Activated CD8-positive, alpha-beta T cell treated with anti-CD3 and anti-CD28 coated beads for 36 hours (primary cell): ENCODE data around the gene RNF180. TPM values are rescaled to one million over a fixed set of nuclear protein-coding genes. Genes with fewer than 3 reads are reported as not detected.

Experiments
- ATAC-seq: fragments of 200-7000 bp; cut with Tn5 transposase; one replicate; pipeline ENCODE4 v1.10.0; 2021; ENCODE audit warnings: mild to moderate bottlenecking, moderate library complexity
- CTCF ChIA-PET: fragments of 350-600 bp; sonication (Branson Sonifier 250); formaldehyde crosslinking; loops from one replicate; lab custom pipeline; 2021; ENCODE audit warnings: antibody characterized with exemption; lab: Charles Lee
- POLR2A ChIA-PET: fragments of 350-600 bp; sonication (Branson Sonifier 250); formaldehyde crosslinking; loops from one replicate; lab custom pipeline; 2021; ENCODE audit warnings: antibody characterized with exemption; lab: Charles Lee
- DNase-seq: peaks from one replicate; pipeline ENCODE4 v3.0.0-alpha.2; 2020
- H3K27ac Mint-ChIP-seq: one replicate; pipeline ENCODE4 v1.8.0; 2021; ENCODE audit warnings: mild to moderate bottlenecking, mixed read lengths
- H3K27me3 Mint-ChIP-seq: one replicate; pipeline ENCODE4 v1.8.0; 2021; ENCODE audit warnings: mixed read lengths
- H3K36me3 Mint-ChIP-seq: one replicate; pipeline ENCODE4 v1.8.0; 2021; ENCODE audit warnings: low read depth, mixed read lengths
- H3K4me1 Mint-ChIP-seq: one replicate; pipeline ENCODE4 v1.8.0; 2021; ENCODE audit warnings: low read depth, mixed read lengths
- H3K4me3 Mint-ChIP-seq: one replicate; pipeline ENCODE4 v1.8.0; 2021; ENCODE audit warnings: mild to moderate bottlenecking, moderate library complexity, mixed read lengths
- H3K9me3 Mint-ChIP-seq: one replicate; pipeline ENCODE4 v1.8.0; 2021; ENCODE audit warnings: mixed read lengths
- intact Hi-C: fragments of 100-400 bp; cut with micrococcal nuclease; formaldehyde crosslinking; loops from one replicate; pipeline ENCODE4 v1.10.0; 2022
- total RNA-seq, 2 experiments: library from RNA; stranded (reverse); gene quantifications; one replicate each; pipeline ENCODE4 v1.2.3, GENCODE V29; 2021
- TF ChIP-seq, protein P1 (sequence below): fragments of 200-600 bp; IDR thresholded peaks from one replicate; pipeline ENCODE4 v1.8.0; 2022; ENCODE audit warnings: antibody characterized with exemption, mild to moderate bottlenecking

RNF180 gene
- total RNA-seq, 2 experiments from 2014 or later, result not detected

DNA sequence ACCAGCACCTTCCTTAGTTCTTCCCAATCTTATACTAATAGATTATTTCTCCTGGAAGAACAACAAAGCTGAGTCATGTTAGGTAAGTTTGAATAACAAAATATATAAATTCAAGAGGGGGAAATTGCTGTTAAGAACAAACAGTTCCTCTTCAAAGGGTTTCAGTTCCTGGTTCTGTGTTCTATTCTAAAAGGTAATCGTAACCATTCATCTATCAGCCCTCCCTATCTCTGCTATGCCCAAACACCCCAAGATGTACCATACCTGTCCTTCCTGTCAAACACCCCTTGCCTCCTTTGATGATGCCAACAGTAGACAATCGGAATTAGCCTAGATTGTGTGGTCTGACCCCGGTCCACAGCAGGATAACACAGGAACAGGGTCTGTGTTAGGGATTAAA, 4.2 kb upstream of the RNF180 start:
- H3K4me3 Mint-ChIP-seq, result no peak overlapping the region
- TF ChIP-seq, protein P1, sequence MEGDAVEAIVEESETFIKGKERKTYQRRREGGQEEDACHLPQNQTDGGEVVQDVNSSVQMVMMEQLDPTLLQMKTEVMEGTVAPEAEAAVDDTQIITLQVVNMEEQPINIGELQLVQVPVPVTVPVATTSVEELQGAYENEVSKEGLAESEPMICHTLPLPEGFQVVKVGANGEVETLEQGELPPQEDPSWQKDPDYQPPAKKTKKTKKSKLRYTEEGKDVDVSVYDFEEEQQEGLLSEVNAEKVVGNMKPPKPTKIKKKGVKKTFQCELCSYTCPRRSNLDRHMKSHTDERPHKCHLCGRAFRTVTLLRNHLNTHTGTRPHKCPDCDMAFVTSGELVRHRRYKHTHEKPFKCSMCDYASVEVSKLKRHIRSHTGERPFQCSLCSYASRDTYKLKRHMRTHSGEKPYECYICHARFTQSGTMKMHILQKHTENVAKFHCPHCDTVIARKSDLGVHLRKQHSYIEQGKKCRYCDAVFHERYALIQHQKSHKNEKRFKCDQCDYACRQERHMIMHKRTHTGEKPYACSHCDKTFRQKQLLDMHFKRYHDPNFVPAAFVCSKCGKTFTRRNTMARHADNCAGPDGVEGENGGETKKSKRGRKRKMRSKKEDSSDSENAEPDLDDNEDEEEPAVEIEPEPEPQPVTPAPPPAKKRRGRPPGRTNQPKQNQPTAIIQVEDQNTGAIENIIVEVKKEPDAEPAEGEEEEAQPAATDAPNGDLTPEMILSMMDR, result no peak
- ChIA-PET CTCF (no interaction called here), POLR2A (no interaction called here)
- peaks cover 3% of the 10 kb centered on the region for H3K4me1 Mint-ChIP-seq
- DNase-seq (no peak), ATAC-seq (no peak)
- peaks cover 20% of the 10 kb centered on the region for H3K27me3 Mint-ChIP-seq
- H3K9me3 Mint-ChIP-seq, result no peaks in the 10 kb centered on the region
- H3K27ac Mint-ChIP-seq, result no peak overlapping the region
- intact Hi-C loops, result no loop called here
- peaks cover 2% of the 10 kb centered on the region for H3K36me3 Mint-ChIP-seq

DNA sequence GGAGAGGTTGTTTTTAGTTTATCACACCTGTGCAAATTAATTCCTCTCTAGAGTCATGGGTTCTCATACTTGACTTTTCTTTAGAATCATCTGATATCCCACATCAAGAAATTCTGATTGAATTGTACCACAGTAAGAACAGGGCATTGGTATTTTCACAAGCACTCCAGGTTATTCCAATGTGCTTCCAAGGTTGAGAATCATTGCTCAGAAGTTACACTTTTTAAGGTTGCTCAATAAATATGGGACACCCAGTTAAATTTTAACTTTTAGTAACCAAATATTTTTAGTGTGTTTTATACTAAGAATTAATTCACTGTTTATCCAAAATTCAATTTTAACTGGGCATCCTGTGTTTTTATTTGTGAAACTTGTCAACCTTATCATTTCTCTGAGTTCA, 2.5 kb upstream of the RNF180 start:
- TF ChIP-seq, protein P1, result no peak
- Mint-ChIP-seq H3K27ac (no peak overlapping the region), H3K4me3 (no peak overlapping the region), H3K4me1 (peaks cover 3% of the 10 kb centered on the region), H3K9me3 (no peaks in the 10 kb centered on the region), H3K27me3 (peaks cover 28% of the 10 kb centered on the region), H3K36me3 (peaks cover 2% of the 10 kb centered on the region)
- intact Hi-C loops, result no loop called here
- DNase-seq (no peak), ATAC-seq (no peak)
- POLR2A ChIA-PET, result no interaction called here
- CTCF ChIA-PET, result no interaction called here

DNA sequence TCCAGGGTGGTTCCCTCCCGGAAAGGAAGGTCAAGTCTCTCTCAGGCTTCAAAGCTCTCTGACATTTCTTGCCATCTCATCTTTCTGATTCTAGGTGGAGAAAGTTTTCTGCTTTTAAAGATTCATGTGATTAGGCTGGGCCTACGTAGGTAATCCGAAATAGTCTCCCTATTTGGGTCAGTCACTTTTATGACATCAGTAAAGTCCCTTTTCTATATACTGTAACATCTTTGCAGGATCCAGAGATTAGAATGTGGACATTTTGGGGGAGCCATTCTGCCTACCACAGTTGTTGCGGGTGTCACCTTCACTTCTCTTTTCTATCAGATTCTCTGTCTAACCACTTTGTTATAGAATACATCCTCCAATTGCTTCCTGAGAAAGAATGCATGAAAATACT, 1.9 kb upstream of the RNF180 start:
- H3K36me3 Mint-ChIP-seq, result peaks cover 2% of the 10 kb centered on the region
- peaks cover 3% of the 10 kb centered on the region for H3K4me1 Mint-ChIP-seq
- no peak overlapping the region for H3K4me3 Mint-ChIP-seq
- peaks cover 28% of the 10 kb centered on the region for H3K27me3 Mint-ChIP-seq
- no peaks in the 10 kb centered on the region for H3K9me3 Mint-ChIP-seq
- intact Hi-C loops, result no loop called here
- ATAC-seq (no peak), DNase-seq (no peak)
- ChIA-PET CTCF (no interaction called here), POLR2A (no interaction called here)
- H3K27ac Mint-ChIP-seq, result no peak overlapping the region
- TF ChIP-seq, protein P1, result no peak

DNA sequence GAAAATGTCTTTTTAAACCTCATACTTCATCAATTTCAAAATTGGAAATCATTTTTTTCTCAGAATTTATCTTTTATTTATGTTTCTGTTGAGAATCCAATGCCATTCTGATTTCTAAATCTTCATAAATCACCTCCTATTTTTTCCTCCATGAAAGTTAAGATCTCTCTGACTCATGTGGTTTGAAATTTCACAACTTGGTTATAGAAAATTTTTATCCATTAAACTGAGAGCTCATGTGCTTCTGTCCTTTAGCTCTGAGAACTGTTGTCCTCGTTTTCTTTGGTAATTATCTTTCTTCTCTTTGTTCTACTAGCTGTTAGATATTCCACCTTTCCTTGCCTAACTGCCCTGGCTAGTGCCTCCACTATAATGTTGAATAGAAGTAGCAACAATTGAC, 1.5 kb upstream of the RNF180 start:
- intact Hi-C loops, result no loop called here
- peaks cover 30% of the 10 kb centered on the region for H3K27me3 Mint-ChIP-seq
- H3K4me1 Mint-ChIP-seq, result peaks cover 3% of the 10 kb centered on the region
- CTCF ChIA-PET, result no interaction called here
- no peak overlapping the region for H3K27ac Mint-ChIP-seq
- no peak for DNase-seq
- POLR2A ChIA-PET, result no interaction called here
- peaks cover 2% of the 10 kb centered on the region for H3K36me3 Mint-ChIP-seq
- H3K4me3 Mint-ChIP-seq, result no peak overlapping the region
- no peaks in the 10 kb centered on the region for H3K9me3 Mint-ChIP-seq
- TF ChIP-seq, protein P1, result no peak
- no peak for ATAC-seq

DNA sequence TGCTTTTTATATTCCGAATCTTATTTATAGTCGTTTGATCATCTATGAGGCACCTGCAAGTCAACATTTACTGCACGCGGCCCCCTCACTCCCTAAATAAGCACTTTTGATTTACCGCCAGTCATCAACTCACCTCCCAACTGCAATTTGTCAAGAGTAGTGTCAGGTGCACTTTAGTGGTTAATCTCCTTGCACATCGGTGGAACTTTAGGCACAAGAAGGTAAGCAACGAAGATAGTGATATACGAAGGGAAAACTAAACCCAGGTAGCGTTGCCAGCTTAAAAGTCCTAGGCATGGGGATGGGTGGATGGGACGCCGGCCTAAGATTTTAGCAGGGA, 513 bp upstream of the RNF180 start:
- H3K4me3 Mint-ChIP-seq, result no peak overlapping the region
- no peak for DNase-seq

More for the DNA sequence above, 513 bp upstream of the RNF180 start:
- ATAC-seq, result no peak
- Mint-ChIP-seq H3K9me3 (no peaks in the 10 kb centered on the region), H3K27me3 (peaks cover 31% of the 10 kb centered on the region), H3K4me1 (peaks cover 3% of the 10 kb centered on the region), H3K27ac (no peak overlapping the region), H3K36me3 (peaks cover 2% of the 10 kb centered on the region)
- TF ChIP-seq, protein P1, result no peak
- POLR2A ChIA-PET, result no interaction called here
- intact Hi-C loops, result no loop called here
- CTCF ChIA-PET, result no interaction called here
